HFF-Myc (cell line): Measurements from ENCODE around the gene FOXF1.

ENCODE experiments used
- DNase-seq: peaks from one replicate; pipeline ENCODE4 v3.0.0-alpha.2; 2011; ENCODE audit warnings: low read depth; ENCODE audit errors: extremely low read depth
- H3K4me3 ChIP-seq: replicated peaks from 2 replicates; pipeline ENCODE4 v1.5.1; 2011; ENCODE audit warnings: low read depth, mild to moderate bottlenecking, control low read depth, low read length
- TF ChIP-seq, protein P1 (sequence below): IDR thresholded peaks from 2 replicates; pipeline ENCODE4 v1.5.1; 2012; ENCODE audit warnings: mild to moderate bottlenecking, low read depth, low read length, control low read depth; ENCODE audit errors: missing control alignments

FOXF1 gene

DNA sequence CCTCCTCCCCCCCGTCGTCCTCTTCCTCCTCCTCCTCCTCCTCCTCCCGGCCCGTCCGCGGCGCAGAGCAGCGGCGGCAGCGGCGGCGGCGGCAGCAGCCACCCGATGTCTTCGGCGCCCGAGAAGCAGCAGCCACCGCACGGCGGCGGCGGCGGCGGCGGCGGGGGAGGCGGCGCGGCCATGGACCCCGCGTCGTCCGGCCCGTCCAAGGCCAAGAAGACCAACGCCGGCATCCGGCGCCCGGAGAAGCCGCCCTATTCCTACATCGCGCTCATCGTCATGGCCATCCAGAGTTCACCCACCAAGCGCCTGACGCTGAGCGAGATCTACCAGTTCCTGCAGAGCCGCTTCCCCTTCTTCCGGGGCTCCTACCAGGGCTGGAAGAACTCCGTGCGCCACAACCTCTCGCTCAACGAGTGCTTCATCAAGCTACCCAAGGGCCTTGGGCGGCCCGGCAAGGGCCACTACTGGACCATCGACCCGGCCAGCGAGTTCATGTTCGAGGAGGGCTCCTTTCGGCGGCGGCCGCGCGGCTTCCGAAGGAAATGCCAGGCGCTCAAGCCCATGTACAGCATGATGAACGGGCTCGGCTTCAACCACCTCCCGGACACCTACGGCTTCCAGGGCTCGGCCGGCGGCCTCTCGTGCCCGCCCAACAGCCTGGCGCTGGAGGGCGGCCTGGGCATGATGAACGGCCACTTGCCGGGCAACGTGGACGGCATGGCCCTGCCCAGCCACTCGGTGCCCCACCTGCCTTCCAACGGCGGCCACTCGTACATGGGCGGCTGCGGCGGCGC lies at the start of gene FOXF1:
Gene FOXF1 (plus strand): TSS at position 63 of the 797 bp plus-strand sequence. CDS start 43 bp downstream, at position 106.
- TF ChIP-seq, protein P1, sequence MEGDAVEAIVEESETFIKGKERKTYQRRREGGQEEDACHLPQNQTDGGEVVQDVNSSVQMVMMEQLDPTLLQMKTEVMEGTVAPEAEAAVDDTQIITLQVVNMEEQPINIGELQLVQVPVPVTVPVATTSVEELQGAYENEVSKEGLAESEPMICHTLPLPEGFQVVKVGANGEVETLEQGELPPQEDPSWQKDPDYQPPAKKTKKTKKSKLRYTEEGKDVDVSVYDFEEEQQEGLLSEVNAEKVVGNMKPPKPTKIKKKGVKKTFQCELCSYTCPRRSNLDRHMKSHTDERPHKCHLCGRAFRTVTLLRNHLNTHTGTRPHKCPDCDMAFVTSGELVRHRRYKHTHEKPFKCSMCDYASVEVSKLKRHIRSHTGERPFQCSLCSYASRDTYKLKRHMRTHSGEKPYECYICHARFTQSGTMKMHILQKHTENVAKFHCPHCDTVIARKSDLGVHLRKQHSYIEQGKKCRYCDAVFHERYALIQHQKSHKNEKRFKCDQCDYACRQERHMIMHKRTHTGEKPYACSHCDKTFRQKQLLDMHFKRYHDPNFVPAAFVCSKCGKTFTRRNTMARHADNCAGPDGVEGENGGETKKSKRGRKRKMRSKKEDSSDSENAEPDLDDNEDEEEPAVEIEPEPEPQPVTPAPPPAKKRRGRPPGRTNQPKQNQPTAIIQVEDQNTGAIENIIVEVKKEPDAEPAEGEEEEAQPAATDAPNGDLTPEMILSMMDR, result no peak
- H3K4me3 ChIP-seq, result peak within 1 kb of the TSS; percentile 78
- DNase-seq, result no peak

DNA sequence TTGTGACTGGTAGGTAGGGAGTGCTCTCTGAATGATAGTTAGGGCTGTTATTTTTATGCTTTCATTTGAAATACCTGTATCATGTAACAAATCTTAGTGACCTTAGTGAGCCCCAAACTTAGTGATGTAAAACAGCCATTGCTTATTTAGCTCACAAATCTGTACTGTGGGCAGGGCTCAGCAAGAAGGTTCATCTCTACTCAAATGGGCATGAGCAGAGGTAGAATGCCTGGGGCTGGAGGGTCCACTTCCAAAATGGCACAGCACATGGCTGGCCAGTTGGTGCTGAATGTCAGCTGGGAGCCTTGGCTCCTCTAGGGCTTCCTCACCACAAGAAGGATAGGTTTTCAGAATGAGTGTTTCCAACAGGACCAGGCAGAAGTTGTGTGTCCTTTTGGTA lies 49.3 kb upstream of the FOXF1 start:
- no peak for DNase-seq
- TF ChIP-seq, protein P1, result no peak
- no peak overlapping the region for H3K4me3 ChIP-seq

DNA sequence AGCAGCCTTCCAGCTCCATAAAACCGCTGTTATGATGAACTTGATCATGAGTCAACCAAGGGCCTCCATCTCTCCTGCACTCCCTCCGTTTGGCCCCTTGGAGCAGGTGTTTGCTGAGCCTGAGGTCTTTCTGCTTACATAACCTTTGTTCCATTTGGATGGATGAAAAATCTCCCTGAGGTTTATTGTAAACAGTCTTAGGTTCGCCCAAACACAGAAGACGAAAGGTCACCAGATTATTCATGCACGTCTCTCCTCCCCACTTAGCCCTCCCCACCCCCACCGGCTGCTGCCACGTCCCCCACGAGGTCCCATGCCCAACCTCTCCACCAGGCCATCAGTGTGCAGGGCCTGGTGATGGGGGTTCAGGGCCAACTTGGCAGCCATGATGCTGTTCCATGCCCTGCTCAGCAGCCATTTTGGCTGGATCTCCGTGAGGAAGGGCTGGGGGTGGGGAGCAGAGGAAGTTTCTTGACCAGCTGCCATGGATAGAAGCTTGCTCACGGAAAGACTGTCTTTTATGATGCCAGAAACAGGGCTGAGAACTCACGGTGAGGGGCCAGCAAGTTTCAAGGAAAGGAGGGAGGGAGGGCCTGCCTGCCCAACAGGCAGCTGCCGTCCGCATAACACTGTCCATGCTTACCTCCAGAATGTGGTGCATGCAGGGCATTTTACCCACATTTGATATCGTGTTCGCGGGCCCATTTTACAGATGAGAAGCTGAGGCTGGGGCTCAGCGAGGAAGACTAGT lies 47.8 kb upstream of the FOXF1 start:
- no peak for DNase-seq
- TF ChIP-seq, protein P1, result no peak
- no peak overlapping the region for H3K4me3 ChIP-seq

DNA sequence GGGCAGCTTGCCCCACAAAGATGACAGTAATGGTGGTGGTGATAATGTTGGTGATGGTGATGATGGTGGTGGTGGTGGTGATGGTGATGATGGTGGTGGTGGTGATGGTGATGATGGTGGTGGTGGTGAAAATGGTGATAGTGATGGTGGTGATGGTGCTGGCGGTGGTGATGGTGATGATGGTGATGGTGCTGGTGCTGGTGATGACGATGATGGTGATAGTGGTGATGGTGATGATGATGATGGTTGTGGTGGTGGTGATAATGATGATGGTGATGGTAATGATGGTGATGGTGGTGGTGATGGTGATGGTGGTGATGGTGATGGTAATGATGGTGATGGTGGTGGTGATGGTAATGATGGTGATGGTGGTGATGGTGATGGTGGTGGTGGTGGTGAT lies 46.3 kb upstream of the FOXF1 start:
- no peak overlapping the region for H3K4me3 ChIP-seq
- TF ChIP-seq, protein P1, result no peak
- no peak for DNase-seq

DNA sequence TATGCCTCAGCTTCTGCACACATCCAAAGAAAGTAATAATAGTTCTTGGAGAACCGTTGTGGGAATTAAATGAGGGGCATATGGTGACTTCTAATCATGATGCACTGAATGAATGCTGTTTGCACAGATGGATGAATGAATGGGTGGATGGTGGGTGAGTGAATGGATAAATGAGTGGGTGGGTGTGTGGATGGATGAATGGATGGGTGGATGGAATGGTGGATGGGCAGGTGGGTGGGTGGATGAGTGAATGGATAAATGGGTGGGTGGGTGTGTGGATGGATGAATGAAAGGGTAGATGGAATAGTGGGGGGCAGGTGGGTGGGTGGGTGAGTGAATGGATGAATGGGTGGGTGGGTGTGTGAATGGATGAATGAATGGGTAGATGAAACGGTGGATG lies 44.9 kb upstream of the FOXF1 start:
- no peak overlapping the region for H3K4me3 ChIP-seq
- DNase-seq, result no peak
- TF ChIP-seq, protein P1, result no peak

DNA sequence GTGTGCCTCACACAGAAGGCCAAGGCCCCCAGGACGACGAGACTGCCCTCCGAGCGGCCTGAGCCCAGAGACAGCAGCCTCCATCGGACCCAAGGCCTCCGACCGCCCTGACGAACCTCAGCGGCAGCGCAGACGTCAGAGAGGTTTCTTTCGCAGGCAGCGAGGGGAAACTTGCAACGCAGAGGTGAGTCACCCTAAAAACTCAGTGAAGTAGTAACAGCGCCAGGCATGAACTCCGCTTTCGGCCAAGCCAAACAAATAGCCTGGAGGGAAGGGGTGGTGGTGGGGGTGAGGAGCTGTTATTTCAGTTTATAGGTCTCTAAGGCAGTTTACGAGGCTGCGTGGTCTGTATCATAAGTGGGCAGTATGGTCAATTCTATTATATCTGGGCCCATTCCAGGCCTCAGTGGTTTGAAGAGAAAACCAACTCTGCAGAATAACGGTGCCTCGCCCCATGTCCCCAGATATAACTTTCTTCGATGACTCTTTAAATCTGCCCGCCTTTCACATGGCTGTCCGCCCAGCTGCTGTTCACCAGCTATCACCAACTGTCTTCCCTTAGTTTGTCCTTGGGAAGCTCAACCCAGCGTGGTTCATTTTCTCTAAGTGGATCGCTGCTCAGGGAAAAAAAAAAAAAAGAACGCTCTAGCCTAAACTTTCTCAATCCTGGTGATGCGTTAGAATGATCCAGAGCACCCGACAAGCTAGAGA lies 43.5 kb upstream of the FOXF1 start:
- no peak for DNase-seq
- TF ChIP-seq, protein P1, result no peak
- H3K4me3 ChIP-seq, result no peak overlapping the region
